K562 (cell line): ENCODE results near the gene SIGLEC6. TPM values are rescaled to one million over a fixed set of nuclear protein-coding genes. Genes with fewer than 3 reads are reported as not detected.

Source experiments
- ATF2 ChIP-seq: sonication (generic); formaldehyde crosslinking; IDR thresholded peaks from 2 replicates; pipeline ENCODE4 v1.8.1; 2022; ENCODE audit warnings: missing genetic modification reagents
- ATF4 ChIP-seq: fragments of 450-650 bp; formaldehyde crosslinking; IDR thresholded peaks from 2 replicates; pipeline ENCODE4 v1.4.0; 2022; ENCODE audit warnings: mild to moderate bottlenecking, moderate library complexity
- FOSL1 ChIP-seq: fragments of 200-800 bp; sonication (Bioruptor generic); conservative IDR thresholded peaks from 2 replicates; pipeline ENCODE4 v1.6.1; 2016; ENCODE audit warnings: missing genetic modification characterization, missing compliant biosample characterization
- GTF3C2 ChIP-seq: IDR thresholded peaks from 3 replicates; pipeline ENCODE4 v1.6.1; 2011; ENCODE audit warnings: borderline replicate concordance, mild to moderate bottlenecking, moderate library complexity; ENCODE audit not compliant: insufficient read length; ENCODE audit errors: extremely low read depth
- NR4A1 ChIP-seq, 2 experiments: fragments of 250-450 bp in 1 of 2; fragments of 450-650 bp in 1 of 2; sonication (Bioruptor Pico) in 1 of 2; IDR thresholded peaks; 2 replicates each; pipeline versions ENCODE4 v1.4.0 to v1.6.1; 2016 to 2020; ENCODE audit warnings: mild to moderate bottlenecking in 2 of 2, missing compliant biosample characterization in 1 of 2, missing genetic modification characterization in 1 of 2, moderate library complexity in 1 of 2
- POLR2AphosphoS2 ChIP-seq: IDR thresholded peaks from 2 replicates; pipeline ENCODE4 v1.6.1; 2012; ENCODE audit warnings: low read length, improper control_type of control experiment
- RREB1 ChIP-seq: fragments of 250-450 bp; sonication (Bioruptor Pico); IDR thresholded peaks from 2 replicates; pipeline ENCODE4 v1.4.0; 2020
- ZBTB33 ChIP-seq: sonication (generic); formaldehyde crosslinking; IDR thresholded peaks from 2 replicates; pipeline ENCODE4 v1.8.1; 2023; ENCODE audit warnings: mild to moderate bottlenecking, missing genetic modification reagents
- ZFPM2 ChIP-seq: fragments of 250-450 bp; sonication (Bioruptor Pico); IDR thresholded peaks from 2 replicates; pipeline ENCODE4 v1.5.1; 2022; ENCODE audit warnings: mild to moderate bottlenecking
- ZNF175 ChIP-seq: fragments of 200-800 bp; sonication (Bioruptor generic); IDR thresholded peaks from 2 replicates; pipeline ENCODE4 v1.6.1; 2016; ENCODE audit warnings: low read depth, mild to moderate bottlenecking, missing genetic modification characterization, missing compliant biosample characterization
- ZNF311 ChIP-seq: fragments of 250-450 bp; sonication (Bioruptor Pico); IDR thresholded peaks from 2 replicates; pipeline ENCODE4 v1.4.0; 2020; ENCODE audit warnings: mild to moderate bottlenecking, moderate library complexity
- ZNF445 ChIP-seq: fragments of 250-450 bp; sonication (Bioruptor Pico); IDR thresholded peaks from 2 replicates; pipeline ENCODE4 v1.4.0; 2020; ENCODE audit warnings: low read depth, mild to moderate bottlenecking, moderate library complexity
- ZNF551 ChIP-seq: fragments of 250-450 bp; sonication (Bioruptor Pico); IDR thresholded peaks from 2 replicates; pipeline ENCODE4 v1.5.0; 2021; ENCODE audit warnings: mild to moderate bottlenecking, moderate library complexity
- polyA plus RNA-seq, 8 experiments: library from polyadenylated mRNA; depleted of rRNA in 4 of 8; stranded (reverse) in 5 of 8; unstranded in 3 of 8; fragments of >200 nt; fragmentation: Nextera tagmentation in 2 of 8; fragmentation: Illumina TruSeq in 1 of 8; extraction: Ambion mirVana in 2 of 8; extraction: Trizol in 1 of 8; gene quantifications; 2 replicates each; pipeline versions ENCODE4 v1.2.1 to v1.2.3, GENCODE V29; 2011 to 2014; ENCODE audit warnings: inconsistent platforms in 1 of 8, missing spikeins in 1 of 8
- total RNA-seq, 7 experiments: library from RNA; depleted of rRNA in 6 of 7; stranded (reverse); fragments of >200 nt in 6 of 7; fragmentation: Illumina TruSeq in 2 of 7; extraction: Trizol in 2 of 7; gene quantifications; 2 replicates each; pipeline versions ENCODE4 v1.2.1 to v1.2.3, GENCODE V29; 2011 to 2021; ENCODE audit warnings: low replicate concordance in 1 of 7

The SIGLEC6 gene
- total and polyA plus RNA-seq, 9 of the 15 experiments (the other 6 are each of a cell fraction or from before 2014, with no cell fraction given), result 0.03 to 17.5 (median 0.71) TPM

GRCh38 chr19:51566489-51567100 lies 35.1 kb upstream of the SIGLEC6 start (continued):
- TF ChIP-seq ZBTB33, result no peak
- TF ChIP-seq ZNF175 (CRISPR knock-in tag), result 0 out of 2 replicates have a peak, but pooled peaks have one; percentile 59
- TF ChIP-seq ZNF551 (CRISPR knock-in tag), result no peak
- peak; percentile 14; the same call in 1 of the 2 replicates for TF ChIP-seq RREB1
- TF ChIP-seq POLR2AphosphoS2, result no peak
- TF ChIP-seq ZNF311 (CRISPR knock-in tag), result no peak; the same call in 1 of the 2 replicates
- no peak for TF ChIP-seq ZNF445
- TF ChIP-seq NR4A1 (CRISPR knock-in tag; IDR thresholded peaks at IDR 0.05), result no peak
- TF ChIP-seq NR4A1 (tag; IDR thresholded peaks at IDR 0.05), result peak; percentile 52; the same call in 1 of the 2 replicates
- no peak for TF ChIP-seq ATF2 (CRISPR knock-in tag)
- TF ChIP-seq ZFPM2 (CRISPR knock-in tag), result no peak
- peak; percentile 15; the same call in 1 of the 2 replicates for TF ChIP-seq FOSL1 (tag)
- no peak for TF ChIP-seq ATF4 (CRISPR knock-in tag)
- TF ChIP-seq GTF3C2, result no peak
